EL (cell line): ENCODE results near the gene CXCL16.

Source experiments
- DNase-seq: peaks from one replicate; pipeline ENCODE4 v3.0.0-alpha.2; 2016

CXCL16 gene

GRCh38 chr17:4739122-4740024 lies at the start of gene CXCL16, which contains the start of gene ZMYND15:
CXCL16 (minus strand) TSS chr17:4739928; CDS start chr17:4739339, 589 bp downstream.
ZMYND15 (plus strand) TSS chr17:4739833; CDS start chr17:4740549, 716 bp downstream.
- DNase-seq = peak; percentile 49

GRCh38 chr17:4788807-4789700 lies 49.3 kb upstream of the CXCL16 start, which contains the start of gene GLTPD2:
GLTPD2 (plus strand) TSS chr17:4788964; CDS start chr17:4789012, 48 bp downstream.
- no peak for DNase-seq

GRCh38 chr17:4788159-4788806 lies 48.6 kb upstream of the CXCL16 start:
- DNase-seq = no peak

GRCh38 chr17:4786516-4786915 lies 46.8 kb upstream of the CXCL16 start:
- DNase-seq = no peak

- peak; percentile 56 for DNase-seq
Measured at GRCh38 chr17:4786106-4786511, 46.4 kb upstream of the CXCL16 start, which contains the start of gene VMO1. VMO1 (minus strand) TSS chr17:4786364; CDS start chr17:4786352, 12 bp downstream.

- no peak for DNase-seq
Measured at GRCh38 chr17:4785311-4786105, 45.8 kb upstream of the CXCL16 start.

- DNase-seq = no peak
Measured at GRCh38 chr17:4782652-4783051, 42.9 kb upstream of the CXCL16 start.

GRCh38 chr17:4780325-4780955 lies 40.7 kb upstream of the CXCL16 start:
- no peak for DNase-seq

- no peak for DNase-seq
Measured at GRCh38 chr17:4777969-4778760, 38.4 kb upstream of the CXCL16 start.

GRCh38 chr17:4772235-4772613 lies 32.5 kb upstream of the CXCL16 start:
- no peak for DNase-seq

GRCh38 chr17:4771519-4772234 lies 31.9 kb upstream of the CXCL16 start, which contains the start of gene TM4SF5:
TM4SF5 (plus strand) TSS chr17:4771886; CDS start chr17:4771923, 37 bp downstream.
- no peak for DNase-seq

GRCh38 chr17:4769628-4770027 lies 29.9 kb upstream of the CXCL16 start:
- DNase-seq = peak; percentile 37

GRCh38 chr17:4768298-4768697 lies 28.6 kb upstream of the CXCL16 start:
- DNase-seq = no peak

- no peak for DNase-seq
Measured at GRCh38 chr17:4766723-4767122, 27.0 kb upstream of the CXCL16 start.

- DNase-seq = no peak
Measured at GRCh38 chr17:4766201-4766600, 26.5 kb upstream of the CXCL16 start.

GRCh38 chr17:4764595-4764994 lies 24.9 kb upstream of the CXCL16 start:
- no peak for DNase-seq

- no peak for DNase-seq
Measured at GRCh38 chr17:4759776-4760236, 20.1 kb upstream of the CXCL16 start.

- no peak for DNase-seq
Measured at GRCh38 chr17:4753392-4753791, 13.7 kb upstream of the CXCL16 start.

GRCh38 chr17:4751932-4752331 lies 12.2 kb upstream of the CXCL16 start:
- DNase-seq = no peak

- DNase-seq = no peak
Measured at GRCh38 chr17:4750606-4751005, 10.9 kb upstream of the CXCL16 start.
